ENCODE data around the gene WDR1. TPM values are rescaled to one million over a fixed set of nuclear protein-coding genes. Genes with fewer than 3 reads are reported as not detected.
A peak's percentile ranks its signal among the peaks of the same experiment; 100 is the strongest.

Gene WDR1, protein sequence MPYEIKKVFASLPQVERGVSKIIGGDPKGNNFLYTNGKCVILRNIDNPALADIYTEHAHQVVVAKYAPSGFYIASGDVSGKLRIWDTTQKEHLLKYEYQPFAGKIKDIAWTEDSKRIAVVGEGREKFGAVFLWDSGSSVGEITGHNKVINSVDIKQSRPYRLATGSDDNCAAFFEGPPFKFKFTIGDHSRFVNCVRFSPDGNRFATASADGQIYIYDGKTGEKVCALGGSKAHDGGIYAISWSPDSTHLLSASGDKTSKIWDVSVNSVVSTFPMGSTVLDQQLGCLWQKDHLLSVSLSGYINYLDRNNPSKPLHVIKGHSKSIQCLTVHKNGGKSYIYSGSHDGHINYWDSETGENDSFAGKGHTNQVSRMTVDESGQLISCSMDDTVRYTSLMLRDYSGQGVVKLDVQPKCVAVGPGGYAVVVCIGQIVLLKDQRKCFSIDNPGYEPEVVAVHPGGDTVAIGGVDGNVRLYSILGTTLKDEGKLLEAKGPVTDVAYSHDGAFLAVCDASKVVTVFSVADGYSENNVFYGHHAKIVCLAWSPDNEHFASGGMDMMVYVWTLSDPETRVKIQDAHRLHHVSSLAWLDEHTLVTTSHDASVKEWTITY
- 191 and 200 TPM in 2 replicates for total RNA-seq
- long read RNA-seq, transcript WDR1-203 (15 exons, 3,142 nt): major isoform, 44 of 59 reads
- long read RNA-seq, partial matches to known transcripts: 4 of 59 reads
- long read RNA-seq, other reads (novel, unspliced or antisense): 4 of 59 reads

DNA sequence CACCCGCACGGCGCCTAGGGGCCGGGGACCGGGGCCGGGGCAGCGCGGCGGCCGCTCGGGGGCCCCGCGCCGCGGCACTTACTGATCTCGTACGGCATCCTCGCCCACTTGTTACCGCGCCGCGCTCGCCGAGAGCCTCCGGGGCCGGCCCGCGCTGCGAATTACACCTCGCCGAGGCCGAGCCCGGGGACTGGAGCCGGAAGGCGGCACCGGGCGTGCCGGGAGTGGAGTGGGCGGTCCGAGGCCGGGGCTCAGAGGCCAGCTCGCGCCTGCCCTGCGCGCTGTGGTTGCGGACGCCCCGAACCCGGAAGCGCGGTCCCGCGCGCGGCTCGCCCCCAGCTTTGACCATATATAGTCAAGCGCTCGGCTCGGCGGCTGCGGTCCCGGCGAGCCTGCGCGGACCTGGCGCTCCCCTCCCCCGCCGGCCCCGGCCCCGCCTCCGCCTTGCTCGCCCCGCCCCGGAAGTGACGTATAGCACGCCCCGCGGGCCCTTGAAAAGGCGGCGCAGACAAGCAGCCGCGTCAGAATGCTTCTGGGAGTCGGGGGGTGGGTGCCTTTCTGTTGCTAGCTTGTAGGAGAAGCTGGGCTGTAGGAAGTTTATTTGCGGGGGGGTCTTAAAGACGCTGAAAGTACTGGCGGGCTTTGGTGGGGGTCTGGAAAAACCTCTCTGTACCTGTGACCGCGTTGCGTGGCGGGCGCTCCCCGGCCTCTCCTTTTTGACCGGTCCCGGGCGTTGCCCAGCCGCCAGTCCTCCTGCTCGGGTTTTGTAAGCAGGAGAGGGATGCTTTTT is at the start of gene WDR1:
TSS of gene WDR1 (minus strand) at position 231 of the 790 bp plus-strand sequence. CDS start at position 98, 133 bp downstream.
- Mint-ChIP-seq H3K36me3 (ENCODE audit: insufficient read depth) (peaks cover 15% of the 10 kb centered on the region), H3K27me3 (no peaks in the 10 kb centered on the region), H3K9me3 (ENCODE audit: low read depth) (no peaks in the 10 kb centered on the region), H3K4me1 (ENCODE audit: low read depth) (peaks cover 23% of the 10 kb centered on the region), H3K4me3 (ENCODE audit: low read depth) (peak within 1 kb of the TSS; percentile 93), H3K27ac (peak within 1 kb of the TSS; percentile 99)
- no peak for TF ChIP-seq CTCF (IDR thresholded peaks at IDR 0.05; ENCODE audit: unreplicated experiment)
- DNase-seq (ENCODE audit: low spot score, unreplicated experiment): peak; percentile 93

DNA sequence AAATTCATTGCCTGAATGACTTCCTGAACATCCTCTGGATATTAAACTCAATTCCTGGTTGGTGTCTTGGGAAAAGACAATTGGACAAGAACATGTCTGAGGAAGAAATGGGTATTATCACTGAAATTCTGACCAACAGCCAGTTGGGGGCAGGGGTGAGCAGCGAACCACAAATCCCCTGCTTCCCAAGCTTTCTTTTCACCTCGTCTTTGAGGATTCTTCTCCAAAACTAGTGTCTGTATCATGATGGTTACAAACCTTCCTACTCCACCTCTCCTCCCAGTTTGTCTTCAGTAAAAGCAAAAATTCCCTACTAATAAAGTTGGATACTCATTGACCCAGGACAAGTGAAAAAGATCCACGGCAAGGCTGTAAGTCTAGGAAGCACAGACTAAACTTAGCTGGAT is 48.3 kb upstream of the WDR1 start:
- Mint-ChIP-seq H3K27me3 (peaks cover 3% of the 10 kb centered on the region), H3K4me3 (ENCODE audit: low read depth) (no peak overlapping the region), H3K36me3 (ENCODE audit: insufficient read depth) (no peaks in the 10 kb centered on the region), H3K27ac (no peak overlapping the region), H3K9me3 (ENCODE audit: low read depth) (no peaks in the 10 kb centered on the region), H3K4me1 (ENCODE audit: low read depth) (peaks cover 3% of the 10 kb centered on the region)
- TF ChIP-seq CTCF (IDR thresholded peaks at IDR 0.05; ENCODE audit: unreplicated experiment): peak; percentile 74
- no peak for DNase-seq (ENCODE audit: low spot score, unreplicated experiment)

DNA sequence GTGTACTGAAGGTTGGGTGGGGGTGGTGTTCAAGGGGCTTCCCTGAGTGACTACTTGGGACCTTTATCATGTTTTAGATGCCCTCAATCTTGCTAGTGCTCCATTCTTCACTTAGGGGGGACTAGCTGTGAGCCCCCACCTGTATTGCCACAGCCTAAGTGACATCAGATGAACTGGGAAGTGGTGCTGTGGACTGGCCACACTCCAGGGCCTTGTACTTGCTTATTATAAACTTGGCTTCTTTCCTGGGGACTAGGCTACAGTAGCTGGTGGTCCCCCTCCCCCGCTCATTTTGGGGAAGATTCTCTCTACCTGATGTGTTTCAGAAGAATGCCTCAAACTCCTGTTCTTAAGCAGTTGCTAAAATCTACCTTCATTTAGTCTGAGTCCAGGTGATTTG is 46.7 kb upstream of the WDR1 start:
- Mint-ChIP-seq H3K36me3 (ENCODE audit: insufficient read depth) (no peaks in the 10 kb centered on the region), H3K4me3 (ENCODE audit: low read depth) (no peak overlapping the region), H3K27me3 (peaks cover 5% of the 10 kb centered on the region), H3K9me3 (ENCODE audit: low read depth) (no peaks in the 10 kb centered on the region), H3K27ac (no peak overlapping the region), H3K4me1 (ENCODE audit: low read depth) (no peaks in the 10 kb centered on the region)
- TF ChIP-seq CTCF (IDR thresholded peaks at IDR 0.05; ENCODE audit: unreplicated experiment): no peak
- no peak for DNase-seq (ENCODE audit: low spot score, unreplicated experiment)

GRCh38 chr4:10162341-10163000 is 45.9 kb upstream of the WDR1 start:
- Mint-ChIP-seq H3K27ac (no peak overlapping the region), H3K27me3 (peaks cover 5% of the 10 kb centered on the region), H3K4me1 (ENCODE audit: low read depth) (no peaks in the 10 kb centered on the region), H3K36me3 (ENCODE audit: insufficient read depth) (no peaks in the 10 kb centered on the region), H3K9me3 (ENCODE audit: low read depth) (no peaks in the 10 kb centered on the region), H3K4me3 (ENCODE audit: low read depth) (no peak overlapping the region)
- DNase-seq (ENCODE audit: low spot score, unreplicated experiment): no peak
- no peak for TF ChIP-seq CTCF (IDR thresholded peaks at IDR 0.05; ENCODE audit: unreplicated experiment)
